HL-60 (cell line): ENCODE measurements around the gene CACNA2D3.

Source experiments
- DNase-seq, 2 experiments: peaks; one replicate each; pipeline ENCODE4 v3.0.0-alpha.2; 2010 to 2020; ENCODE audit warnings: low read depth in 1 of 2, low spot score in 1 of 2
- H3K27ac ChIP-seq: fragments of 250-450 bp; sonication (Bioruptor Pico); replicated peaks from 2 replicates; pipeline ENCODE4 v1.5.1; 2020; ENCODE audit warnings: mild to moderate bottlenecking, moderate library complexity
- H3K27me3 ChIP-seq: fragments of 250-450 bp; sonication (Bioruptor Pico); 2 replicates; pipeline ENCODE4 v1.5.1; 2021; ENCODE audit warnings: mild to moderate bottlenecking, moderate library complexity; ENCODE audit not compliant: insufficient read depth, poor library complexity, severe bottlenecking
- H3K4me3 ChIP-seq: replicated peaks from 2 replicates; pipeline ENCODE4 v1.5.1; 2011; ENCODE audit warnings: mild to moderate bottlenecking, control low read depth, low read length; ENCODE audit not compliant: insufficient read depth
- CTCF ChIP-seq: IDR thresholded peaks from one replicate; pipeline ENCODE4 v1.5.1; 2011; ENCODE audit warnings: low read length, control low read depth, inconsistent platforms; ENCODE audit not compliant: insufficient read depth
- GABPA ChIP-seq: IDR thresholded peaks from 2 replicates; pipeline ENCODE4 v1.6.1; 2012; ENCODE audit warnings: low read depth
- POLR2AphosphoS5 ChIP-seq: IDR thresholded peaks from 2 replicates; pipeline ENCODE4 v1.6.1; 2012; ENCODE audit warnings: low read depth
- REST ChIP-seq: IDR thresholded peaks from 2 replicates; pipeline ENCODE4 v1.6.1; 2012; ENCODE audit warnings: low read depth; ENCODE audit not compliant: insufficient replicate concordance
- SPI1 ChIP-seq: IDR thresholded peaks from 2 replicates; pipeline ENCODE4 v1.6.1; 2012; ENCODE audit warnings: low read depth, mild to moderate bottlenecking, borderline replicate concordance

Gene CACNA2D3

GRCh38 chr3:54339608-54340007 is 217.3 kb downstream of the CACNA2D3 start:
- Histone ChIP-seq H3K27me3 (no peaks in the 10 kb centered on the region), H3K4me3 (no peak overlapping the region), H3K27ac (no peak overlapping the region)
- DNase-seq: no peak
- TF ChIP-seq GABPA (no peak), REST (no peak), POLR2AphosphoS5 (no peak), CTCF (no peak), SPI1 (no peak)

DNA sequence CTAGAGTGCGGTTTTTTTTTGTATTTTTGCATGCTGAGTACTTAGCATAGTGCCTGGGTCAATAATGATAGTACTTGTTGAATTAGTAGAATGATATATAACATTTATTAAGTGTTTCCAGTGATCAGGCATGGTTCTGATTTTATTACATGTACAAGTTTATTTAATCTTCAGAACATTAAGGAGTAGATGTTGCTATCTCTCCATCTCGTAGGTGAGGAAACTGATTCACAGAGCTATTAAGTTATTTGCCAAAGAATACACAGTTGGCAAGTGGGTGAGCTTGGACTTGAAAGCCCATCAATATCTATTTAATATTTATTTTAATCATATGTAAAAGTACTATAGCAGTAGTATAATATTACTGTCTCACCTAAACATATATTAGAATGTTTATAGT is 219.5 kb downstream of the CACNA2D3 start:
- no peak overlapping the region for H3K27ac ChIP-seq
- H3K4me3 ChIP-seq: no peak overlapping the region
- no peak for TF ChIP-seq GABPA
- TF ChIP-seq POLR2AphosphoS5: no peak
- TF ChIP-seq SPI1: no peak
- TF ChIP-seq CTCF: no peak
- no peak for TF ChIP-seq REST
- DNase-seq: no peak
- no peaks in the 10 kb centered on the region for H3K27me3 ChIP-seq

GRCh38 chr3:54342676-54343075 is 220.3 kb downstream of the CACNA2D3 start:
- H3K27me3 ChIP-seq: no peaks in the 10 kb centered on the region
- TF ChIP-seq POLR2AphosphoS5: no peak
- no peak for TF ChIP-seq REST
- no peak overlapping the region for H3K27ac ChIP-seq
- DNase-seq: no peak
- no peak overlapping the region for H3K4me3 ChIP-seq

GRCh38 chr3:54343495-54343894 is 221.1 kb downstream of the CACNA2D3 start:
- Histone ChIP-seq H3K4me3 (no peak overlapping the region), H3K27me3 (no peaks in the 10 kb centered on the region), H3K27ac (no peak overlapping the region)
- no peak for DNase-seq
- TF ChIP-seq REST (no peak), POLR2AphosphoS5 (no peak), GABPA (no peak), CTCF (no peak), SPI1 (no peak)
